Bronchial epithelial cell (primary cell): ENCODE measurements around the gene FURIN. TPM values are rescaled to one million over a fixed set of nuclear protein-coding genes. Genes with fewer than 3 reads are reported as not detected.

Source experiments
- DNase-seq: peaks from one replicate; pipeline ENCODE4 v3.0.0-alpha.2; 2010; ENCODE audit warnings: low read depth
- FAIRE-seq: peaks from 2 replicates; lab custom pipeline; 2011; peaks lifted over from hg19 to GRCh38; lab: Jason Lieb, UNC
- H3K27me3 ChIP-seq: 2 replicates; pipeline ENCODE4 v1.5.1; 2011; ENCODE audit warnings: low read length; ENCODE audit not compliant: control insufficient read depth, insufficient read depth
- H3K36me3 ChIP-seq: 2 replicates; pipeline ENCODE4 v1.5.1; 2011; ENCODE audit warnings: low read length; ENCODE audit not compliant: control insufficient read depth, insufficient read depth
- H3K4me3 ChIP-seq: 2 replicates; pipeline ENCODE4 v1.5.1; 2011; ENCODE audit warnings: mild to moderate bottlenecking, low read depth, low read length, control low read depth
- CTCF ChIP-seq: IDR thresholded peaks from 2 replicates; pipeline ENCODE4 v1.5.1; 2011; ENCODE audit warnings: mild to moderate bottlenecking, moderate library complexity, low read length, control low read depth, inconsistent platforms; ENCODE audit not compliant: insufficient read depth, severe bottlenecking
- total RNA-seq: library from RNA; depleted of rRNA; stranded (reverse); fragments of >200 nt; gene quantifications from 2 replicates; pipeline ENCODE4 v1.2.1, GENCODE V29; 2014

The FURIN gene
- total RNA-seq, 1 donor from 2014 or later: 32.1 TPM

GRCh38 chr15:90851940-90852339 lies 16.4 kb upstream of the FURIN start:
- DNase-seq: no peak
- no peak for TF ChIP-seq CTCF
- Histone ChIP-seq H3K36me3 (no peaks in the 10 kb centered on the region), H3K4me3 (no peak overlapping the region), H3K27me3 (no peaks in the 10 kb centered on the region)
- no peak for FAIRE-seq

- Histone ChIP-seq H3K27me3 (no peaks in the 10 kb centered on the region), H3K4me3 (no peak overlapping the region), H3K36me3 (no peaks in the 10 kb centered on the region)
- DNase-seq (no peak), FAIRE-seq (no peak)
- TF ChIP-seq CTCF: no peak
Measured at GRCh38 chr15:90855139-90855538, 13.2 kb upstream of the FURIN start.

- no peaks in the 10 kb centered on the region for H3K27me3 ChIP-seq
- no peak overlapping the region for H3K4me3 ChIP-seq
- TF ChIP-seq CTCF: no peak
- no peak for FAIRE-seq
- no peak for DNase-seq
- no peaks in the 10 kb centered on the region for H3K36me3 ChIP-seq
Measured at GRCh38 chr15:90857337-90857736, 11.1 kb upstream of the FURIN start.

GRCh38 chr15:90857883-90858443 lies 10.4 kb upstream of the FURIN start:
- TF ChIP-seq CTCF: no peak
- FAIRE-seq (no peak), DNase-seq (no peak)
- Histone ChIP-seq H3K27me3 (no peaks in the 10 kb centered on the region), H3K36me3 (no peaks in the 10 kb centered on the region), H3K4me3 (no peak overlapping the region)

- DNase-seq (no peak), FAIRE-seq (no peak)
- Histone ChIP-seq H3K4me3 (no peak overlapping the region), H3K36me3 (no peaks in the 10 kb centered on the region), H3K27me3 (no peaks in the 10 kb centered on the region)
- TF ChIP-seq CTCF: no peak
Measured at GRCh38 chr15:90859234-90860131, 8.9 kb upstream of the FURIN start.
